Epidermal melanocyte (primary cell): Measurements from ENCODE around the gene CCDC30.
"Not testable (repeated sequence)": the region's sequence is repeated elsewhere in the genome, so short reads cannot be mapped to it uniquely, and the experiment has no call there.

Experiments used
- DNase-seq: peaks from one replicate; pipeline ENCODE4 v3.0.0; 2011; ENCODE audit warnings: low spot score; ENCODE audit not compliant: insufficient read length

CCDC30 gene

DNA sequence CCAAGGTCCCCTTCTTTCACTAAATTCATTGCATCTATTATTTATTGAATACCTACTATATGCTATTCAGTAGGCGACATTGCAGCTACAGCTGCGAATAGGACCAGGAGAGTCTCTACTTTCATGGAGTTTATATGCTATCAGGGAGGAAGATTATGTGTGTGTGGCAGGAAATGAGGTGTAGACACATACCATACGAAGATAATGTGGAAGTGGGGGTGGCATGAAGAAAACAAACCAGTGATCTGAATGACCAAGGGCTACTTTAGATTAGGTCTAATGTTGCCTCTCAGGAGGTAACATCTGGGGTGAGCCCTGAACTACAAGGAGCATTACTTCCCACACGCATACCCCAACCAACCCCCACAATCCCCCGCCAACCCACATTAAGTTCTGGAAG, 194.1 kb downstream of the CCDC30 start:
- DNase-seq = no peak

DNA sequence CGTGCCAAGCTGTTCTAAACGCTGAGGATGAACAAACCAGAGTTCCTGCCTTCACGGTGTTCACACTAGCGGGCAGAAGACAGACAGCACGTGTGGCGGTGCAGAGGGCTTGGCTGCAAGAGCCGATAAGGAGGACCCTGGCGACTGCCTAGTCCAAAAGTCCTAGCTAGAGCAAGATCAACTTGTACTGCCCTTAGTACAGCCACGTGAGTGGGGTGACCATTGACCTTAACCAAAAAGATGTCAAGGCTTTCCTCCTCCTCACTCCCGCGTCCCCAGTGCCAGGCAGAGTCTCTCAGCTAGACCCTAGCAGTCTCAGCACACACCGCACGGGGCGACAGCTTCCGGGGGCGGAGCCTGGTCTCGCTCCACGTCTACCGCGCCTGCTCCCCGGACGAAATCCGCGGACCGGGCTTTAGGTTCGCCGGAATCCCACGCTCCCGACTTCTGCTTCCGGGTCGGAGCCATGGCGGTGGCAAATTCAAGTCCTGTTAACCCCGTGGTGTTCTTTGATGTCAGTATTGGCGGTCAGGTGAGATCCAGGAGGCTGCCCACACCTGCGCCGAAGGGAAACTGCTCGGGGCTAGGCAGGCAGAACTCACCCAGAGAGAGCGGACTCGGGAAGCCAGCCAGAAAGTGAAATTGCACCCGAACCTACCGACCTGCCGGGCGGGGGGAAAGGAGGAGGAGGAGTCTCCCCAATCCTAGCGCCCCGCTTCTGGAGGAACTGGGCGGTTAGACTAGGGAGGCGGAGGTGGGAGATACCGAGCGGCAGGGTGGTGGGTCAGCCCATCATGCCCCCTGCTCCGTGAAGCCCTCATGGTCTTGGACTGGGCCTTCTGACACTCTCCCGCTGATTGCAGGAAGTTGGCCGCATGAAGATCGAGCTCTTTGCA, 195.1 kb downstream of the CCDC30 start, which contains the start of gene PPIH:
PPIH (plus strand) TSS at position 443 of the 896 bp plus-strand sequence; CDS start at position 467, 24 bp downstream.
- DNase-seq = peak; percentile 93

DNA sequence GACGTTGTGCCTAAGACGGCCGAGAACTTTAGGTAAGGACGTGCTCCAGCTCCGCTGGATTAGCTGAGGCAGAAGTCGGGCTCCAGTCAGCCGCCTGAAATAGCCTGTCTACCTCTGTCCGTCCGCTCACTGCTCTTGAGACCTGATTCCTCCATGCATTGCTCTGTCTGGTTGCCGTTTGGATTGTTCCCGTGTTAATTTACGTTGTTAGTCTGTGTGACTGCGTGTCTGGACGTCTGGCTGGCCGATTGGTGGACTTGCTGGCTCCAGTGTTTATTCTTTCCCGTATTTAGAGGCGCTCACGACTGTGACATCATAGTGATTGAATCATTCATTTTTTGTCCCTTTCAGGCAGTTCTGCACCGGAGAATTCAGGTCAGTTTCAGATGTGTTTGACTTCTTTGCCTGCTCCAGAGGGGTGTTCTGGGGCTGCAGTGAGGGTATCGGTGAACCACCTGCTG, 195.8 kb downstream of the CCDC30 start:
- no peak for DNase-seq

DNA sequence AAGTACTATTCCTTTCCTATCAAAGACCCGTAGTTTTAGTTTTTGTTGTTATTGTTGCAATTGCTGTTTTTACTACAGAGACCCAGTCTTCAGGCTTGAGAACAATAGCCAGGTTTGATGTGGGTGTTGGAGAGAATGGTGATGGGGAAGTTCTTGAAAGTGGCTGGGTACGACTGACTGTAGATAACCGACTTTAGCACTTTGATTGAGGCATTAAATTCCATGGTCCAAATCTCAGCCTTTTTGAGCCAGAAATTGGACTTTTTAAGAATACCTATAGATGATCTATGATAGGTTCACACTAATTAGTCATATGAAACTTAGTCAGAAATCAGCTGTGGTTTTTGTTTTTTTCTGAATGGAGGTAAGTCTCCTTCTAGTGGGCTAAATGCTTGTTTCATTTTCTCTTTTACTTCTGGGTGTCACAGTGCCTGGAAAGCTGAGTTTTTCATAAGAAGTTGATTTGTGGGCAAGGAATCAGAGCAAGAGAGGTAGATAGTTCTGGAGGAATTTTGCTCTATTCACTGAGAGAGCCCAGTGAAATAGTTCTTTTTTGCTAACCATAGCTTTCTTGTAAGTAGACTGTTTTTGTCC, 197.9 kb downstream of the CCDC30 start:
- DNase-seq = no peak

DNA sequence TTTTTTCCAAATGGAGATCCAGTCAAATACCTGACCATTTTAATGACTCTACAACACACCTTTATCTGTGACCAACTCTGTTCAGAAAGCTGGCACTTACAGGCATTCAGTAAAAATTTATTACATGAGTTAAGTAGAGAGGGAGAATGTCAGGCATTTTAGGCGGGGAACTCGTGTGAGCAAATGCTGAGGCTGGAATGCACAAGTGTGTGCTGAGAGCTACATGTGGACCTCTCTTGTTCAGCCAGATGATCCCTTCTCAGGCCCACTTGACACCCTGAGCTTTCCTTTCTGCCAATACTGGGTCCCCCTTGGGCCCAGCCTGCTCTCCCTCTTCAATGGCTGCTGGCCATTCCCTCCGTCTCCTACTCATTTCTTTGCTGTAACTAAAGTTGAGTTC, 206.8 kb downstream of the CCDC30 start:
- DNase-seq = no peak

DNA sequence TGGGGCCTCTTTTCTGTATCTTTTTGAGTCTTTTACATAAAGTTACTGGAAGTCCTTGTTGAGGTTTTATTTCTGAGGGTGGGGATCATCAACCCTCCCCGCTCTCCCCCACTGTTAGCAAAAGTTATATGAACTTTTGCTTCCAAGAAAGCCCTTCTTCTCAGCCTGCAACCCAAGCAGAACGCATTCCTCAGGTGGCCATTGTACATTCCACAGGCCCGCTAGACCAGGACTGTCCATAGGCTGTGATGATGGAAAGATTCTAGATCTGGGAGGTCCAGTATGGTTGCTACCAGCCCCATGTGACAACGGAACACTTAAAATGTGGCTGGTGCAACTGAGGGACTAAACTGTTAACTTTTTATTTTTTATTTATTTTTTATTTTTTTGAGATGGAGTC, 207.3 kb downstream of the CCDC30 start:
- DNase-seq = no peak

DNA sequence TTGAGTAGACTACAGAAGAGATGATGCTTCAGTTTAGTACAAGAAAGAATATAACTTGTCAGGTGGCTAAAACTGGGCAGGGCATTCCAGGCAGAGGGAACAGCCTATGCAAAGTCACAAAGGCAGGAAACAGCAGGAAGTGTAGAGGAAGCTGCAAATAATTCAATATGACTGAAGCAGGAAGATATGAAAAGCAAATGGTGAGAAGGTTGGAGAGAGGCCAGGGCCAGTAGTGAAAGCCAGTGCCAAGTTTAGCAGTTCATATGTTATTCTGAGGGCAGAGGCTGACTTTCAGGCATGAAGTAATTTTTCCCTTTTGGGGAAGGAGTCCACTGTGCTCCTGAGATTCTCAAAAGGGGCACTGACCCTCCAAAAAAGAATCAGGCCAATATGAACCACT, 211.1 kb downstream of the CCDC30 start:
- no peak for DNase-seq

DNA sequence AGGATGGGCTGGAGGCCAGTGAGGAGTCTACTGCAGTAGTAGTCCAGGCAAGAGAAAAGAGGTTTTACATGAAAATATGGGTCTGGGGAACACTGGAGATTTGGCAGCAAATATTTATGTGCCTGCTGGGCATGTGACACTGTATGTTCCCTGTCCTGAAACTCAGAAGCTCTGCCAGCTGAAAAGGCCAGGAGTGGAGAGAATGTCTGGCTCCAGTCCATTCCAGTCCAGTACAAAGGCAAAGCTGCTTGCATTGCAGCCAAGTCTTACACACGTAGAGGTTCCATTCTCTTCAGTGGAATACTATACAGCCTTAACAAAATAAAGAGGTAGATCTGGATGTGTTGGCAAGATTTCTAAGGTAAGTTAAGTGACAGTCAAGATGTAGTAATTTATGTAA, 211.6 kb downstream of the CCDC30 start:
- no peak for DNase-seq

DNA sequence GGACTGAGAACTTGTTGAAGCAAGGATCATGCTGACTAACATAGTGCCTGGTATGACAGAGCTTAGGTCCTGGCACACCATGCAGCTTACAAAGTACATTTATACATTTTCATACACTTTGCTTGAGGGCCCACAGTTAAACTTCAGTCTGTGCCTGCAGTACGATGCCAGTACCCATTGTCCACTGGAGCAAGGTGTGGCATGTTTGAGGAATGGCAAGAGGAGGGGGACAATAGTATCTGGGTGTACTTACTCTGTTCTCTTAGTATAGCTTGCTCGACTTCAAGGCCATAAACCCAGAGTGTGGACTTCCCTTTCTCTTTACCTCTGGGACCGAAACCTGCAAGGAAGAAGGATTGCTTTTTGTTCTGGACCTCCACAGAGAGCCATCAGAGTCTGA, 212.4 kb downstream of the CCDC30 start:
- no peak for DNase-seq

DNA sequence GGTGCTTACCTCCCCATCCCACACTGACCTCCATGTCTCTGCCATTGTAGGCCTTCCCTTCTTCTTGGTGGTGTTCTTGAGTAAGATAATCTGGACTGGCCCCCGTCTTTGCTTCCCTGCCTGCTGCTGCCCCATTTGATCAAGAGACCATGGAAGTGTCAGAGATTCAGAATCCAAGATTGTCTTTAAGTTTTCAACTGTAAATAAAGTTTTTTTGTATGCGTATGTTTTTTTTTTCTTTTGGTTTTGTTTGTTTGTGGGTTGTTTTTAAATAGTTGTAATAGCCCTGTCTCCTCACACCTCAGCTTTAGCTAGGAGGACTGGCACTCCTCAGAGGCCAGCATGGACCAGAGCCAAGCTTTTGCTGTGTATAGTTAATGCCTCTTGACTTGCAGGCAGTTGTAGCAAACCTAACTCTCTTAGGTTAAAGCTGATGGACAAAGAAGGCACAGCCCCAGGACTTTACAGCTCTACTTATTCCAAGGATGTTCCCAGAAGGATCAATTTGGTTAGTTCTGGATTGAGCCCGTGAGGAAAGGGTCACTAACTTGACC, 213.5 kb downstream of the CCDC30 start:
- no peak for DNase-seq

DNA sequence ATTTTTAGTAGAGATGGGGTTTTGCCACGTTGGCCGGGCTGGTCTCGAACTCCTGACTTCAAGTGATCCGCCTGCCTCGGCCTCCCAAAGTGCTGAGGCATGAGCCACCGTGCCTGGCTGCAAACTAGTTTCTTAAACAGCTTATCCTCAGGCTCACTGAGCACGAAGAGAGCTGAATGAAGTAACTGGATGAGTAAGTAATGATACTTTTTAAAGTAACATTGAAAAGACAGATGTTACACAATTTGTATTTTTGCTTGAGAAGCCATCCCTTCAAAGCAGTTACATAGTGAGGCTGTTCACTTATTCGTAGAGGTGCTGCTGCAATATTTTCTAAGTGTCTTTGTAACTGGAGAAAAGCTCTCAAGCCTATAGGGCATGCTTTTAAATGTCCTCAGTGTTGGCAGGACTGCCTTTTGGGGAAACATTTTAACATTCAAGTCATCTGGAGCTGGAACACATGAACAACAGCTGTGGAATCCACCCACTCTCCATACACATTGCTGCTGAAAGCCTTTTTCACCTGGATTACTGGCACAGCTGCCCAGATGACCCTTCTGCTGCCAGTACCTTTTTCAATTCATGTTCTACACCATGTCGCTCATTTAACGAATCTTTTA, 216.4 kb downstream of the CCDC30 start:
- no peak for DNase-seq

DNA sequence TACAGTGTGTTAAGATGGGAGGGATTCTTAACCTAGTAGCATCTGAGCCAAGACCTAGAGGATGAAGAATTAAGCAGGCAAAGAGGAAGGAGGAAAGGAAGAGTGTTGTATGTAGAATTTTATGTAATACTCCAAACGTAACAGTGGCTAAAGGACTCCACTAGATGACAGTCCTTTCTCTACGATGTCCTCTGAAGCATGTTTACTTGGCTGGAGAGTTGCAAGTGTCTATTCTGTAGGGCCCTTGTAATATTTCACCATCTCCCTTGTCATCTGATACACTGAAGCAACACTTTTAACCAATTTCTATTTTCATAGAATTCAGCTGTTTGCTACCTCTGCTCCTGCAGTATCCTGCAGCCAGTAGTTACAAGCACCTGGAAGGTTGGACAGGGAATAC, 217.0 kb downstream of the CCDC30 start:
- DNase-seq = no peak

DNA sequence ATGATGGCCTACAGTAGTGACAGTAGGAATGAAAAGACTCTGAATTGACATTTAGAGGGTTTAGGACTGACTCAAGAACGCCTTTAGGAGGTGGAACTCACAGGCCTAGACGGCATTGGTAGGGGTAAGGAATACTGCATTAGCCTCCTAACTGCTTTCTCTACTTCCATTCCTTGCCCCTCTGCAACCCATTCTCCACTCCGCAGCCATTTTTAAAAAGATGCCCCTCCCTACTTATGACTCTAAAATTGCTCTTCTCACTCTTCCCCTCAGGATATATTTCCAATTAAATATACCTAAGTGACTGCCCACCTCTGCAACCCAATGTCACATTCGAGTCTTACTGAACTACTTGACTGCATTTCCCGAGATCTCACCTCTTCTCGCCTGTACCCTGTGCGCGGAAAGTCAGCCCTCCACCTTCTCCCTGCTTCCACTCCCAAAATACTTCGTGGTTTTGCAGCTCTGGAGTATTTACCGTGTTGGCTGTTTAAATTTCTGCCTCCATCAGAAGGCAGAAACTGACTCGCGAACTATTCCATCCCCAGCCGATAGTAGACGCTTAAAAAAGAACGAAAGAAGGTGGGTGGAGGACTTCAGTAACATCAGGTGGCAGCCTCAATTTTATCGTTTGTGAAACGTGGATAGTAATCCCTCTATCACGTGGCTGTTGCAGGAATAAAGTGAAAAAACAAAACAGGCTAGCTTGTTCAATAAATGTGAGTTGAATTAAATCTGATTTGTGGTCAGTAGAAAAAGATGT, 218.0 kb downstream of the CCDC30 start:
- DNase-seq = no peak

DNA sequence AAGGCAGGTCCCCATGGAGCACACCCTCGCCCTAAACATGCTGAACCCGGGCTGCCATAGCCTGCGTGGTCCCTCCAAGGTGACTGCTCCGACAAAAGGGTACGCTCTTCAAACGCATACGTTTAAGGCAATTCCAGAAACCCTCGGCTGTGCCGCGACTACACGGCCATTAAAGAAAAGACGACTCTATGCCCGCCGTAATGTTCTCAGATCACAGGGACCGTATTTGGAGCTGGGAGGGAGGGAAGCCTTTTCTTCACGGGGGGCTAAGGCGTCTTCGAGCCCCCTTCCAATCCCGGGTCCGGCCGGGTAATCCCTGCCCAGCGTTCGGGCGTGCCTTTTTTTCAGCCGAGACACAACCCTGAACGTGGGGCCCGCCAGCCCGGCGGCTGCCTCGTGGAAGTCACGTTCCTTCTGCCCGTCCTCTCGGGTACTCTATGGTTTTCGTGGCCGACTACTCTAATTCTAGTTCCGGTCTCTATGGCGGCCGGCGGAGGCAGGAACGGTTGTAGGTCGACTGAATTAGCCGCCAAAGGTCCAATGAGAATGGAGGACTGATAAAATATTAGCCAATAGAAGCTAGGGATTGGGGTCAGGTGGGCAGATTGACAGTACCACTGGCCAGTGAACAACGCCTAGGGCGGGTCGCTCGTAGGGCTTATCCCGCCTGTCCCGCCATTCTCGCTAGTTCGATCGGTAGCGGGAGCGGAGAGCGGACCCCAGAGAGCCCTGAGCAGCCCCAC, 218.8 kb downstream of the CCDC30 start, which contains the start of gene YBX1:
YBX1 (plus strand) TSS at position 678 of the 743 bp plus-strand sequence. CDS start 148 bp downstream, outside the sequence.
- DNase-seq = peak; percentile 97

DNA sequence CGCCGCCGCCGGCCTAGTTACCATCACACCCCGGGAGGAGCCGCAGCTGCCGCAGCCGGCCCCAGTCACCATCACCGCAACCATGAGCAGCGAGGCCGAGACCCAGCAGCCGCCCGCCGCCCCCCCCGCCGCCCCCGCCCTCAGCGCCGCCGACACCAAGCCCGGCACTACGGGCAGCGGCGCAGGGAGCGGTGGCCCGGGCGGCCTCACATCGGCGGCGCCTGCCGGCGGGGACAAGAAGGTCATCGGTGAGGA, 219.3 kb downstream of the CCDC30 start:
- not testable (repeated sequence) for DNase-seq

DNA sequence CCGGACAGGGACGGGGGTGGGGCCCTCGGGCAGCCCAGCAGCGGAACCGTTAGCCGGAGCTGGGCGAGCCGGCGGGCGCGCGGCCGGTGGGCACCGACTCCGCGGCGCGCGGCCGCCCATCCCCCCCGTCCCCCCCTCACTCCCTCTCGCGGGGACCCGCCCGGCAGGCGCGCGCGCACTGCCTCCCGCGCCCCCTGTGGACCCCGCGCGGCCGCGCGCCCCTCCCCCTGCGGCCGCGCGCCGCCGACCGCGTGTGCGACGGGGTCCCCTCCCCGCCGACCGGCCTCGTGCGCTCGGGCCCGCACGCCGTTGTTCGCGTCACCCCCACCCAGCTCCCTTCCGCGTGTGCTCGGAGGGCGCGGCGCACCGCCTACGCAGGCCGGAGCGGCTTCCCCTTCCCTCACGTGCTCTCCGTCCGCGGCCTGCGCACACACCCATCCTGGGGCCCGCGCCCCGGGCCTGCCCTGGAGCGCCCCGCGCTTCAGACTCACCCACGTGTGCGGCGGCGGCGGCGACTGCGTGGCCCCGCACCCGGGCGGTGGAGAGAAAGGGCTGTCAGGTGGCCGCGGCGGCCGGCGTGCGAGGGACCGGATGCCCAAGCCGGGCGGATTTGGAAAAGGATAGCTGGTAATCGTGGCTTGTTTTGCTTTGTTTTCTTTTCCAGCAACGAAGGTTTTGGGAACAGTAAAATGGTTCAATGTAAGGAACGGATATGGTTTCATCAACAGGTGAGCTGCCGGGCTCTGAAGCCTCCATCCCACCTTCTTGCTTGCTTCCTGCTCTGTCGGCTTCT, 219.8 kb downstream of the CCDC30 start:
- DNase-seq = no peak

DNA sequence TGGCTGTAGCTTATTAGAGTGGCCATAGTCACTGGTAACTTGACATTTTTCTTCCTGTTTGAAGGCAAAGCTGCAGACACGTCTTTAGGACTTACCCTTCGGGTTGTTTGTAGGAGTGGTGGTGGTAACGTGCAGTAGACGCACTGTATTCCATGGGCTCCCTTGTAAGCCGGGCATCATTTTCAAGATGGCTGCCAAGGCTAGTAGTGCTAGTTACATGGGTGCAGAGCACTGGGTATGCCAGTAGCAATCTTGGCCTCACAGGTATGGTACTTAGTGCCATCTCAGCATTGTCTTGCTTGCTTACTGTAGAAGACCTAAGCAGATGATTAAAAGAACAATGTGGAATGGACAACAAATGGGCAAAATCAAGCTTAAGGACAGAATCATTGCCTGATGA, 221.1 kb downstream of the CCDC30 start:
- no peak for DNase-seq

DNA sequence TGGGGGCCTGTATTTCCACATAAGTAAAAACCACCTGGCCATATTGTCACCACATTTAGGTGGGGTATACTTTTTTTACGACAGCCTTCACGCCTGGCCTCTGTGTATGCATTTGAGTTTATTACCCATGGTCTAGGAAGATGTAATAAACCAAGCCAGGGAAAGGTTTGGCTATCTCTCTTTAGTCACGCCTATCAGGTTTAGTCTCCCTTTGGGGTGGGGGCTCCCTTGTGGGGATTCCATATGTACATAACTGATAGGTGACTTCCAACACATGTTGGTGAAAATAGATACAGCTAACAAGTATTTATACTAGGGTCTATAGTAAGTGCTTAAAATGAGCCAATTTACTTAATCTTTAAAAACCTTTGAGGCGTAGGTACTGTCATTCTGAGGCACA, 223.3 kb downstream of the CCDC30 start:
- DNase-seq = no peak

DNA sequence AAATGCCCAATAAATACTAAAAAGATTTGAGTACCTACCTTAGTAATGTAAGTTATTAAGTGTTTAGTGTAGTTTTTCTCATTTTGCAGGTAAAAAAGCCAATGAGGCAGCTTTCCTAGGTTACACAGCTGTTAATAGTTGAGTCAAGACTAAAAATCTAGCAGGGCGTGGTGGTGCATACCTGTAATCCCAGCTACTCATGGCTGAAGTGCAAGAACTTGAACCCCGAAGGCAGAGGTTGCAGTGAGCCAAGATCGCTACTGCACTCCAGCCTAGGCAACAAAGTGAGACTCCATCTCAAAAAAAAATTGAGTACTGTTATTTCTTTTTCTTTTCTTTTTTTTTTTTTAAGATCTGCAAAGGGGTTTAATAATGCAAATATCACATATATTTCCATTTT, 226.8 kb downstream of the CCDC30 start:
- no peak for DNase-seq
